NCI-H2171 treated with DMSO at 0.1 percent for 48 hours (cell line): ENCODE data around the gene LSS.

Experiments used
- DNase-seq: peaks from one replicate; lab custom pipeline; 2025; lab: John Stamatoyannopoulos, UW

Gene LSS

DNA sequence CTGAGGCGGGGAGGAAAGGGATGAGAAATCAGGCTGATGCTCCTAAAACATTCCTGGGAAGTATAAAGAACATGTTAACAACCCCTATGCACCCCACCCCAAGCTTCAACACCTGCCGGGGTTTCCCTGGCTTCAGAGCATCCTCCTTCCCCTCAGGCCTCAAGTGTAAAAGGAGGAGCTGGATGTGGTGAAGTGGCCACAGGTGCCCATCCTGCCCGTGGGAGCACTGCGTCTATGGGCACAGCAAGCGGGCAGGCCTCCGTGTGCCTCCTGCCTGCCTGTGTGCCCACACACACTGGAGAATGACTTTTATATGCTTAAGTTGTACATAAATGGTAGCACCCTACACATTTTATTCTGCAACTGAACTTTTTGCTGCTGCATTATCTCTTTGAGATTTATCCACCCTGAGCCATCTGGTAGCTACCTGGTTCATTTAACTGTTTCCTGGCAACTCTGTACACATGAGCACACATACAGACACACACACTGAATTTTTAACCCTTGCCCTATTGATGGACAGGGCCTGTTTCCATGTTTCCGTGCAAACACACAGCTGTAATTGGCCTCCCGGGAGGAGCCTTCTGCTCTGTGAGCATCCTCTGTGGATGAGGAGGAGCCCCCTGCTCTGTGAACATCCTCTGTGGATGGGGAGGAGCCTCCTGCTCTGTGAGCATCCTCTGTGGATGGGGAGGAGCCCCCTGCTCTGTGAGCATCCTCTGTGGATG, 59.8 kb downstream of the LSS start:
- DNase-seq: peak; percentile 97

DNA sequence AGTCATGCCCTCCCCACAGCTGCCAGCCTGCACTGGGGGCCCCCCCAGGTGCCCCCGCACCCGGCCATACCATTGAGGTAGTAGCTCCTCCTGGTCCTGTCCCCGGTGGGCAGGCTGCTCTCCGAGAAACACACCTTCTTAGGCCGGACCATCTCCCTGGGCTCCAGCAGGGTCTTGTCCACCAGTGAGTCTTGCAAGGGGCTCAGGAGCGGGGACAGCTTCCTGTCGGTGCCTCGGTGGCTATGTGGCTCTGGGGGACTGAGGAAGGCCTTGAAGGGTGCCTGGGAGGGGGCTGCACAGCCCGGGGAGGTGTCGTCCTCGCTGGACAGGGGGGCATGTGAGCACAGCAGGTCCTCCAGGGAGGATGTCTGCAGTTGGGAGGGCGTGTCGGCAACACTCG, 60.3 kb downstream of the LSS start:
- DNase-seq: no peak

DNA sequence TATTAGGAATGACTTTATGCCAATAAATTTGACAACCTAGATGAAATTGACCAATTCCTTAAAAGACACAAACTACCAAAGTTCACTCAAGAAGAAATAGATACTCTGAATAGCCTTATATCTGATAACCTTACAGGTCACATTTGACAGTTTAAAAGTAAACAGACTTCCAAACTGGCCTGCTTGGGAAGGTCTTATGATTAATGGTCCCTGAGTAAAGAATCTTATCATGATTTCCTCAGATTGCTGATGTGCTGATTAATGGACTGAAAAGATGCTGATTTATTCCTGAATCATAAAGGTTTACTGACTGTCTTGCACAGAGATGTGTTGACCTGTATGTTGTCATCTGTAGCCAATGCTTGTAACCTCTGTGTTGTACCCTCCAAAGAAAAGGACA, 63.5 kb downstream of the LSS start:
- DNase-seq: no peak

DNA sequence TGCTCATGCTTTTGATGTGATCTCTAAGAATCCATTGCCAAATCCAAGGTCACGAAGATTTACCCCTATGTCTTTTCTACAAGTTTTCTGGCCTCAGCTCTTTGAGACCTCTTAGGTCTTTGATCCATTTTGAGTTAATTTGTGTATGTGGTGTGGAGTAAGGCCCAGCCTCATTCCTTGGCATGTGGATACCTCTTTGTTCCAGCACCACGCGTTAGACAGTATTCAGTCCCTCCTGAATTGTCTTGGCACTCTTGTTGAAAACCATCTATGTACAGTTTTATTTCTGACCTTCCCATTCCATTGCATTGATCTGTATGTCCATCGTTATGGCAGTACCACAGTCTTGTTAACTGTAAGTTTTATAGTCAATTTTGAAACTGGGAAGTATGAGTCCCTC, 65.2 kb downstream of the LSS start:
- no peak for DNase-seq

DNA sequence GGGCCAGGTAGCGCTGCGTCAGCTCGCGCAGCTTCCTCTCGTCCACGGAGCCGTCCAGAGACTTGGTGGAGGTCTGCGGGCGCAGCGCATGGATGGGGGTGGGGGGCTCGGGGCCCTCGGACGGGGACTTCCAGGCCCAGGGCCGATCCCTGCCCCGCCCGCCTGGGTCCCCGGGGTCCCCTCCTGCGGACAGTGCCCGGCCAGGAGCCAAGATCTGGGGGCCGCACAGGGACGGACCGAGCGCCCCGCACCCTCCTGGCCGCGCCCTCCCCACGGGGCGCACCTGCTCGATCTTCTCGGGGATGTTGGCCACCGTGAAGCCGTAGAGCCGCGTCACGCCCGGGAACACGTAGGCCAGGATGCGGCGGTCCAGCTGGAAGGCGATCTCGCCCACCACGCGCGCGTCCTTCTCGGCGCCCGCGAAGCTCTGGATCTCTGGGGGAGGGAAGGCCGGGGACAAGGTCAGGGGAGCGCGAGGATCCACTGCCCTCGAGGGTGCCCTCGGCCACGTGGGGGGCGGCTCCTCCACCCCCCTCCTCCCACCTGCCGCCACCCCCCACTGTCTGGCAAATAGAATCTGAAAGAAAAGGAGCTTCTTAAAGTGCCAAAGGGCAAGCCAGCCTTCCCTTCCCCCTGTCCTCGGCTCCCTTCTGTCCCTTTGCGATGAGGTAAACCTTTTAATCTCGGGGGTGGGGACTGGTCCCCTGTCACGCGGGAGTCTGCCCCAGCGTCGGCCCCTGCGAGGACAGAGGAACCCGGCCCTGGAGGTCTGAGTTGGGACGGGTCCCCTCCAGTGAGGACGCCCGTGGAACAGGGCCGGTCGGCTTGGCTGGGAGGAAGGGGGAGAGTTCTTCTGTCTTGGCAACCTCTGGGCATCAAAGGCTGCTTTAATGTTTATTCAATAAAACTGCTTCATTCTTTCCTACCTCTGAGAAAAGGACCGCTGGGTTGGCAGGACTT, 66.7 kb downstream of the LSS start:
- no peak for DNase-seq

DNA sequence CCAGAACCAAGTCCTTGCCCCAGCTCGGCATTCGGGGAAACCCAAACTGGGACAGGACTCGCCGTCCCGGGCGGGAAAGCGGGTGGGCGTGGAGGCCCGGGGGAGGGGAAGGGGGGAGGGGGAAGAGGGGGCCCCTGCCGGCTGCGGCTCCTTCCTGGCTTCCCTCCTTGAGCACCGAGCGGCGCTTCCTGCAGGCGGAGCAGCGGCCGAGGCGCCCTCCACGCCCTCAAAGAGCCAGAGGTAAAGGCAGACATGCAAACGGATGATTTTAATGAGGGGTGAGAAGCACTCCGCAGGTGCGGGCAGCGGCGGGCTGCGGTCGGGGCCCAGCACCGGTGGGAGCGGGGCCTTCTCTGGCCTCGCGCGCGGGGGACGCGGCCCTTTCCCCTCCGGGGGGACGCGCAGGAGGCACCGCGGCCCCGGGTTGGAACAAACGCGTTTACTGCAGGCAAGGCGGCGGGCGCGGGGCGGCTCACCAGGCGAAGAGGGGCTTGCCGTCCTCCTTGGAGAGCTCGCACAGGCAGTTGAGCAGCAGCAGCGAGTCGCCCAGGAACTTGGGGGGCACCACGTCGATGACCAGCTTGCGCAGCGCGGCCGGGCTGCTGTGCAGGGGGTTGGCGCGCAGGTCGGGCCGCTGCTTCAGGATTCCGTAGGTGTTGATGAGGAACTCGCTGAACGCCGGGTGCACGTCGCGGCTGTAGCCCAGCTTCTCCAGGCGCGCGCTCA, 67.5 kb downstream of the LSS start:
- no peak for DNase-seq

DNA sequence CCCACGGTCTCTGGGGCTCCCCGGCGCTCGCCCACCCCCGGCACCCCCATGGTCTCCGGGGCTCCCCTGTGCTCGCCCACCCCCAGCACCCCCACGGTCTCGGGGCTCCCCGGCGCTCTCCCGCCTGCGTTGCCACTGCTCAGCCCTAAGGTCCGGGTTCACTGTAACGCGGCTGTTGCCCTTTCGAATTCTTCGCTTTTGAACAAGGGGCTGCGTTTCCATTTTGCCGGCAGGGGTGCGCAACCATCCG, 68.0 kb downstream of the LSS start:
- DNase-seq: no peak

DNA sequence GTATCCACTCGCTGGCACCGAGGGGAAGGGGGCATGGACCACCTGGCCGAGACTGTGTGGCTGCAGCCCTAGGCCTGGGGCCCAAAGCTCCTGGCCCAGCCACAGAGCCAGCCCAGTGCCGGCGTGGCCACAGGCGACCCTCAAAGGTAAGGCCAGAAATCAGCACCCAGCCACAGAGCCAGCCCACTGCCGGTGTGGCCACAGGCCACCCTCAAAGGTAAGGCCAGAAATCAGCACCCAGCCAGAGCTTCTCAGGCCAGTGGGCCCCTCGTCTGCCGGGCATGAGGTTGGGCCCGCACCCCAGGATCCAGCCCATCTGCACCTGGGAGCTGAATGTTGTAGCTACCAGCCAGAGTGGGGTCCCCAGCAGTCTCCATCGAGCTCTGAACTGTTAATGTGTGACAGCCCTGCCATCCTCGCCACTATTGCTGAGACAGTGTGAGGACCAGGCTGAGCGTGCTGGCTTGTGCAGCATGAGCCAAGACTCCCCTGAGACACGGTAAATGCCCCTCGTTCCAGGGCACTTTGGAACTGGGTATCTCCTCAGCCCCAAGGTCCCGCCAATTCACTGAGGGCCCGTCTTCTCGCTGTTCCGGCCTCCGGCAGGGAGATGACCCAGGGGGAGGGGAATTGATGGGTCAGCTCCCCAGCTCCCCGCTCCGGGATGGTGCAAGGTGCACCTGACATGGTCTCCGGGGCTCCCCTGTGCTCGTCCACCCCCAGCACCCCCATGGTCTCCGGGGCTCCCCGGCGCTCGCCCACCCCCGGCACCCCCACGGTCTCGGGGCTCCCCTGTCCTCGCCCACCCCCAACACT, 68.5 kb downstream of the LSS start:
- no peak for DNase-seq

DNA sequence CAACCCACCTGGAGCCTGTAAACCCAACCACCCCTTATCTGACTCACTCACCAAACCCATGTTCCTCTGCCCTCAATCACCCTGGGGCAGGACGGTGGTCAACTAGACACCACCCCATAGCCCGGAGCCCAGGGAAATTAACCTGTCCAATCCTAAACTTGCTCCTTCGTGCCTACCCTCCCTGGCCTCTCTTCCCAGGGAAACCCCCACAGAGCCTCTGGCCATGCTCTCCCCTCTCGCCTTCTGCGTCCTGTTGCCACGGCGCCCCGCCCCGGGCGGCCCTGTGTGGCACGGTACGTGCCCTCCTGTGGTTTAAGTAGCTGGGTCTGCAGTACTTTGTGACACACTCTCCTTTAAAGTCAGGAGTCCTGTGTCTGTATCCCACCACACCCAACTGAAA, 69.2 kb downstream of the LSS start:
- DNase-seq: no peak

DNA sequence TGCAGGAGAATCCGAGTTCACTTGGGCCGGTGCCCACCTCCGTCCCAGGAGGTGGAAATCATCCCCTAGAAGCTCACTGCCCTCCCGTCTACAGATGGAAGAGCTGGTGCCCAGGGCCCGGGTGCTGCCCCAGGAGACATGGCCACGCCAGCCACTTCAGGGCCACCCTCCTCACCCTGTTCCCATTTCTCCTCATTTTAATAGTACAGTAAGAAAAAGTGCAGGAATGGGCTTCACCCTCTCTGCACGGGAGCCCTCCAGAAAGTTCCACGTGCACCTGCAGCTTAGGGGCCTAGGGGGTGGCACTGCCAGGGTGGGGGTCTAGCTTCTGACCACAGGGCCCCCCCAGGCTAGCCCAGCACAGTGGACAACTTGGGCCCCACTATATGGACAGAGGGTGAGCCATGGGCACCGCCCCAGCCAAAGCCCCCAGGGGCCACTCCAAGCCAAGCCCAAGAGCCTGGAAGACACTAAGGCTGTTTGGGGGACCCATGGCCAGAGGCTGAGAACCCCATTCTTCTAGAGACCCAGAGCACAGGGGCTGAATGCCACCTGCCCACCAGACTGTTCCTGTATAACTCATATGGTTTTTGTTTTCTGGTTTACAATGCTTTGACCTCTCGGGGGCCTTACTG, 69.8 kb downstream of the LSS start:
- no peak for DNase-seq

DNA sequence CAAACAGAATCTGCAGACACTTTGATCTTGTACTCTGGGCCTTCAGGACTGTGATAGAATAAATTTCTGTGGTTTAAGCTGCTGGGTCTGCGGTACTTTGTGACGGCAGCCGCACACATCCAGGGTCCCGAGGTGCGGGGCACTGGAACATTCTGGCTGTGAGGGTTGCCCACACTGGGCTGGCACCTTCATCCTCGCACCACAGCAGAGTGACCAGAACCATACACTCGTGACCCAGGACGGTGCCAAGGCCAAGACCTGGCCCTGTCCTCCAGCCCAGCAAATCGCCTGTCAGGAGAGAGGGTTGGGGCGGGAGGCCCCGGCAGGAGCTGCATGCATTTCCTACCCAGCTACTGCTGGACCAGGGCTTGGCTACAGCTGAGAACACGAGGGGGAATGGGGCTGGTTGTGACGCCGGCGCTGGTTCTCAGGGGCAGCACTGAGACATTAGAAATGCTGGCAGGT, 70.6 kb downstream of the LSS start:
- DNase-seq: no peak

DNA sequence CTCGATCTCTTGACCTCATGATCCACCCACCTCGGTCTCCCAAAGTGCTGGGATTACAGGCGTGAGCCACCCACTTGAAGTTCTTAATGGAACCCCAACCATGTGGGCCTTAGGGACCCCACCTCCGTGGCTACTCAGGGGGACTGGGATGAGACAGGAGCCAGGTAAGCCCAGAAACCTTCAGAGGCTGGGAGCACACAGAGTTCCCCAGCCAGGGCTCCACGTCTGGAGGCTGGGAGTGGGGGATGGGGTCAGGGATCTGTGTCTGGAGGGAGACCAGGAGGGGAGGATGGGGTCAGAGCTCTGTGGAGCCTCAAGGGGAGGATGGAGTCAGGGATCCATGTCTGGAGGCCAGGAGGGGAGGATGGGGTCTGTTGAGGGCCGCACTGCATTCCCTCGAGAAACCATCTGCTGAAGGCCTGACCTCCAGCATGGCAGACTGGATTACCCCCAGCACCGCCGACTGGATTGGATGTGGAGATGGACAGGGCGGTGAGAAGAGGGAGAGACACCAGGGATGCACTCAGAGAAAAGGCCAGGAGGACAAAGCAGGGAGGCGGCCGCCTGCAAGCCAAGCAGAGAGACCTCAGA, 71.1 kb downstream of the LSS start:
- DNase-seq: no peak

DNA sequence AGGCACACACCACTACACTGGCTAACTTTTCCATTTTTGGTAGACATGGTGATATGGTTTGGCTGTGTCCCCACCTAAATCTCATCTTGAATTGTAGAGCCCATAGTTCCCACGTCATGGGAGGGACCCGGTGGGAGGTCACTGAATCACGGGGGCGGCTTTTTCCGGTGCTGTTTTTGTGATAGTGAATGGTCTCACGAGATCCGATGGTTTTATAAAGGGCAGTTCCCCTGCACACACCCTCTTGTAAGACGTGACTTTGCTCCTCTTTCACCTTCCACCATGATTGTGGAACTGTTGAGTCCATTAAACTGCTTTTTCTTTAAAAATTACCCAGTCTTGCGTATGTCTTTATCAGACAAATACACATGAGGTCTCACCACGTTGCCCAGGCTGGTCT, 71.9 kb downstream of the LSS start:
- no peak for DNase-seq

DNA sequence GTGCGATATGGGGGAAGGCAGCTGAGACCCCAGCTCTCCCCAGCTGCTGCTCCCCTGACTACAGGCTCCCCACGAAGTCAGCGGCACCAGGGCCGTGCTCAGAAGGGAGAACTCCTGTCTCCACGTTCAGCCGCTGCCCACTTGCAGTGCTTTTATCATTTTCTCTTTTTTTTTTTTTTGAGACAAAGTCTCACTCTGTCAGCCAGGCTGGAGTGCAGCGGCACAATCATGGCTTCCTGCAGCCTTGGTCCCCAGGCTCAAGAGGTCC, 72.3 kb downstream of the LSS start:
- DNase-seq: no peak

DNA sequence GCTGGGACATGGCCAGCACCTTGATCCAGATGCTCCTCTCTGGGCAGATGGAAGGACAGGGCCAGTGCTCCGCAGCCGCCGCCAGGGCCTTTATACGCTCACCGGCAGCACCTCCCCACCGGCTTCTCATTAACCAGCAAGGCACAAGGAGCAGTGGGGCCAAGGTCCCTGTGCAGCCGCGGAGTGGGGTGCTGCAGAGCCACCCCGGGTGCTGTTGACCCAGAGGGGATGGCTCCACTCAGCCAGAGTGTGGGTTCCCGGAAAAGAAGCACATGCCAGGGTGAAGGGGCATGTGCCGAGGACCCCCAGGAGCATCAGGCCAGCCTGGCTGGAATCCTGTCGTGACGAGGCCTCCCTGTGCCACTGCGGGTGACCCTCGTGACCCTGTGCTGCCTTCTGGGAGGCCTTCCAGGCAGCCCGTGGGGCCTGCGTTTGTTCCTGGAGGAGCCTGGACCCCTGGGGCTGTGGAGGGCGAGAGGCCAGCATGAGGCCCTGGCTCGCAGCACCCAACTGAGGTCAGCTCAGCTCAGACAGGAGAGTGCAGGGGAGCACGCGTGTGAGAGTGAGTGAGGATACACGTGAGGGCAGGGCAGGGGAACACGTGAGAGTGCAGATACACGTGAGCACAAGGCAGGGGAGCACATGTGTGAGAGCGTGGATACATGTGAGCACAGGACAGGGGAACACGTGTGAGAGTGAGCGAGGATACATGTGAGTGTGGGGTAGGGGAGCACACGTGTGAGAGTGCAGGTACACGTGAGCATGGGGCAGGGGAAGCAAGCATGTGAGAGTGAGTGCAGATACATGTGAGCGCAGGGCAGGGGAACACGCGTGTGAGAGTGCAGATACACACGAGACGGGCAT, 72.8 kb downstream of the LSS start, which contains the start of gene FTCD:
TSS of gene FTCD (minus strand) at position 66 of the 864 bp plus-strand sequence. CDS start at position 10, 56 bp downstream.
- no peak for DNase-seq

DNA sequence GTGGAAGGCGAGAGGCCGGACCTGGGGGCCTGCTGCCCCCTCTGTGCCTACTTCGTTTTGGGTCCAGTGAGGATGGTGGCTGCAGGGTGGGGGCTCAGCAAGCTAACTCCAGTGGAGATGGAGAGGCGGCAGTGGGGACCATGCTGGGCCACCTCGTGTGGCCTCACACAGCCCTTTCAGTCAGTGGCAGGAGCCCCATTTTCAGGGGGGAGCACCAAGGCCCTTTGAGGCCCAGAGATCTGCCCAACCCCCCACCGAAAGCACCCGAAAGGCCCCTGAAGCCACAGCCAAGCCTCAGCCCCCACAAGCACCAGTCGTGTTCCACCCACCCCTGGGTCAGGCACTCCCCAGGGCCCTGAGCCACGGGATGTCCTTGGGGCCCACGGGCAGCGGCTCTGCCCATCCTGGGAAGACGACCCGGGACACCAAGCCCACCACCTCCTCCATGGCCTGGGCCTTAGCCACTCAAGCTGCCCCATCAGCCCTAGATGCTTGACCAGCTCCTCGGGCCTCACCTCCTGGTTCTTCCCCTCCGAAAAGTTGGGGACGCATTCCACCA, 73.5 kb downstream of the LSS start:
- no peak for DNase-seq

DNA sequence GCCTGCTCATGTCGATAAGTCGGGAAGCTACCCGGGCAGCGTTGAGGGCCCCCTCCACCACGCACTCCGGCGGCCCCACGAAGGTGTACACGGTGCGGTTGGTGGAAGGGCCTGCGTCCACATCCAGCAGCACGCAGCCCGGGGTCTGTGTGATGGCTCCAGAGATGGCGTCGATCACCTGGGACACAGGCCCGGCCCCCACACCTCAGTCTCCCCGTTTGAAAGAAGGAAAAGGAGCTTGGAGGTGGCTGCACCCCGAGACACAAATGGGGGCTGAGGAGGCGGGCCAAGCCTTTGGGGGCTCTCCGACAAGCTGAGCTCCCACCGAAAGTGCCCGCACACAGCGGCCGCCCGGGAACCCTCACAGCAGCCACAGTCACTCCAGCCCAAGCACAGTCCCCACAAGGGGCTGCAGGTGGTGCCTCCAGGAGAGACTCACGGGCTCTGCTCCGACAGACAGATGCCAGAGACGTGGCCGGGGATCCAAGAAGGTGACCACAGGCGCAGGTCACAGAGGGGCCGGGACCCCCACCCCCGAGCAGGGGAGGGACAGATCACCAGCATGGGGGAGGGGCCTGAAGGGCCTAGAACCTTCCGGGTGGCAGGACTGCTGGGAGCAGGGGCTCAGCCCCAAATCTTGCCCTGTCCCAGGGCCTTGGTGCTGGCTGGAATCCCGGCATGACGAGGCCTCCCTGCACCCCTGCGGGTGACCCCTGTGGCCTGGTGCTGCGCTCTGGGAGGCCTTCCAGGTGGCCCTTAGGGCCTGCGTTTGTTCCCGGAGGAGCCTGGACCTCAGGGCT, 74.2 kb downstream of the LSS start:
- DNase-seq: no peak

DNA sequence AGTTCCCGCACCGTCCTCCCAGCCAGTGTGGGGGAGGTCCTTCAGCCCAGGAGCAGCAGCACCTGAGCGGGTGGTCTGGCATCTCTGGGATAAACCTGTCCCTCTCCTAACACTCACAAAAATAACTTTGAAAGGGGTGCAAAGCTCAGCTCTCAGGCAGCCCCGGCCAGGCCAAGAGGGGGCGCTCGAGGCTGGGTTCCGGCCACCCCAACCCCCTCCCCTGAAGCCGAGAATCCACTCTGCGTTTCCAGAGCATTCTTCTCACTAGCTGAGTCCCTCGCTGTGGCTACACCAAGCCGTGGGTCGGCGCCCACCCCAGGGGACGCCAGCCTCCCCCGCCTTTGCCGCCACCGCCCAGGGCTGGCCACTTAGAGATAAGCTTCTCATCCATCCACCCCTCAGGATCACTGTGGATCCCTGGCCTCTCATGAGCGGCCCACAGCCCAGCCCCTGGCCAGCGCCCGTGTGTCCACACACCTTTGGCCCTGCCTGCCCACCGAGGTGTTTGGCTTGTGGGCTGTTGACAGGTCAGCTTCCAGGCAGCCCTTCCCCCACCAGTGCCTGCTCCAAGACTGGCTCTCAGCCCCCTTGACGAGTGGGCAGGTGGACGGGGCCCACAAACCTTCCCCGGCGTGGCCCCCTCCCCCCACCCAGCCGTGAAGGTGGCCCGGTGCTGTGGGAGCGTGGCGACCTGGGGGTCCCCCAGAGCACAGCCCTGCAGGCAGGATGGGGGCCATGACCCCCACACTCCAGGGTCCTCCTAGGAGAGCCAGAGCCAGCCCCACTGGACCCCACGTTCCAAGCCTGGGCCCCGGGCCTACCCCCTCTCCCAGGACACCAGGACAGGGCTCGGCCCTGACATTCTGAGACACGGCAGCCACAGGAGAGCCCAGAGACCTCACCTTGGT, 75.1 kb downstream of the LSS start:
- DNase-seq: no peak
